GM19238 (cell line): ENCODE results near the gene UBE4B.

Experiments used
- DNase-seq: peaks from one replicate; pipeline ENCODE4 v3.0.0; 2011; ENCODE audit warnings: low spot score; ENCODE audit not compliant: insufficient read length

UBE4B gene

DNA sequence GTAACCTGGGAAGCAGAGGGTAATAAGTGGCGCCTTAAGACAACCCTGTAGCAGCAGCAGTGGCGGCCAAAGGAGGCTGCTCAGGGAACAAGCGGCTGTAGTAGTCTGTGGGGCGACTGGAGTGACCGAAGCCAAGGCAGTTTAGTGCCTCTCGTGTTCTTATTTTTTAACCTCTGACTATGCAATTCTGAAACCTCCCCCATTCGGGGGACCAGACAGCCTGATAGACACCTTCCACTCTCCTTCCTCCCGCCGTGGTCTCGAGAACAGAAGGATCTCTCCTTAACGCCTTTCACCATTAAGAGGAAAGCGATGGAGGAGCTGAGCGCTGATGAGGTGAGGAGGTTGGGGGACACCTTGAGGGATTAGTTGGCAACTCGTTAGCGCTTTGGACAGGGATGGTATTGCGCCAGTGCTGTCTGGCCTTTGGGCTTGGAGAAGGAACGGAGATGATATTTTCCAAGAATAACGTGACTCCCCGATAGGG is 644 bp downstream of the UBE4B start:
- no peak for DNase-seq

DNA sequence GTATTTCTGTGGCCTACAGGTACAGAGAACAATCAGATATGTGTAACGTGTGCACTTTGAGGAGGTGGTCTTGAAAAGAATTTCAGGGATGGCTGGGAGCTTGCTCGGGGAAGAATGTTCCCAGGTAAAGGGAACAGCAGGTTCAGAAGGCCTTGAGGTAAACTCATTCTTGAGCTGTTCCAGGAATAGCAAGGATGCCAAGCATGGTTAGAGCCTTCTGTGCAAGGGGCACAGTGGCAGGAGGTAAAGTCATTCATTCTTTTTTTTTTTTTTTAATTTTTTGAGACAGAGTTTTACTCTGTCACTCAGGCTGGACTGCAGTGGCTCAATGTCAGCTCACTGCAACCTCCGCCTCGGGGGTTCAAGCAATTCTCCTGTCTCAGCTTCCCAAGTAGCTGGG is 10.0 kb downstream of the UBE4B start:
- DNase-seq, result no peak

DNA sequence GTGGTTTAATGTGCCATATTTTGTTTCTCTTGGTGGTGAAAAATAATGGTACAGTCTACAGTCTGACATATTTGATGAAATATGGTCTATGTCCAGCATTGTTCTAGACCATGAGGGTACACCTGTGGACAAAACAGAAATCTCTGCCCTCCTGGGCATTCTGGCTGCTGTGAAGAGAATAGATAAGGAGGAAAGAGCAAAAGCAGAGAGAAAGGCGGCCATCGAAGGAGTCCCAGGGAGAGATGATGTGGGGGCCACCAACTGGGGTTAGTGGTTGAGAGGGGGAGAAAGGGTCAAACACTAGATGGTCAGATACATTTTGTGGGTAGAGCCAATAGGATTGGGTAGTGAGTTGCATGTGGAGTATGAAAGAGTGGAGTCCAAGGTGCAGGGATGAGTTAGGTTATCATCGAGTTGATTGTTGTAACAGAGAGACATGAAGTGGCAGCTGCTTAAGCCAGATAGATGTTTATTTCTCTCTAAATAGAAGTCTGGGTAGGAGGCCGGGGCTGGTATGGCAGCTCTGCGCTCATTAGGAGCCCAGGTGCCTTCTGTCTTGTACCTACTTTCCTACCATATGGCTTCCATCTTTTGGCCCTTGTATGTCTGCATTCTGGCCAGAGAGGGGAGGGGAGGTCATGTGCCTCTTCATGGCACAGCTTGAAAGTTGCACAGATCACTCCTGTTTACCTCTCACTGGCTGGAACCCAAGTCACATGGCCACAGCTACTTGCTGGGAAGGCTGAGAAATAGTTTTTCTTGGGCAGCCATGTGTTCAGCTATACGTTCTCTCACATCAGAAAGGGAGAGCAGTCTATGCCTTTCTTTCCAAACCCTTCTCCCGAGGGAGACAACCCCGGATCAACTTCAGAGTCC is 13.0 kb downstream of the UBE4B start:
- no peak for DNase-seq

- no peak for DNase-seq
Measured at GRCh38 chr1:10046356-10047085, 13.8 kb downstream of the UBE4B start.

DNA sequence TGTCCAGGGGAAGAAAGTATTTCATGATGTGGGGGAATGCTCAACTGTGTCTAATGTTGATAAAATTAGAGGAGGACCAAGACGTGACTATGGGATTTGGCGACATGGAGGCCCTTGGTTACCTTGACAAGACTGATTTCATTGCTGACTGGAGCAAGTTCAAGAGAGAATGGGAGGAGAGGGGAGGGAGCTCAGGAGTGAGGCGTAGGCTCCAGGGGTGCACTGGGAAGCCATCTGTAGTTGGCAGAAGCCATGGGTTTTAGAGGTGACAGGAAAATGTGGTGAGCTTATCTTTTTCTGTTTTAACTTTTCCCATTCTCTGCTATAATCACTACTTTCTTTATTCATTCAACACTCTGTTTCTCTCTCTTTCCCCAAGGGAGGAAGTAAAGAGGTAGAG is 15.8 kb downstream of the UBE4B start:
- no peak for DNase-seq

DNA sequence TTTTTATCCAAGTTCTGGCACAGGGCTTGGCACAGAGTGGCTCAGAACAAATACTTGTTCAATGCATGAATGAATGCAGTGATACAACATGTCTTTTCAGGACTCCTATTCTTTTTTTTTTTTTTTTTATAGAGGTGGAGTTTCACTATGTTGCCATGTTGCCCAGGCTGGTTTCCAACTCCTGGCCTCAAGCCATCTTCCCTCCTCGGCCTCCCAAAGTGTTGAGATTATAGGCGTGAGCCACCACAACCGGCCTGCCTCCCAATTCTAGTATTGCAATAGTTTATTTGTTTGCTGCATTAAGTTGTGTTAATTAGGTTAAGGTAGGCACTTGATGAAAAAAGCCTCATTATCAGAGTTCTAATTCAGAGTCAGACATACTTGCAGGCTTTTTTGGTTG is 17.9 kb downstream of the UBE4B start:
- DNase-seq, result no peak

- DNase-seq, result no peak
Measured at GRCh38 chr1:10051656-10052055, 18.9 kb downstream of the UBE4B start.

- DNase-seq, result no peak
Measured at GRCh38 chr1:10052347-10052746, 19.6 kb downstream of the UBE4B start.

DNA sequence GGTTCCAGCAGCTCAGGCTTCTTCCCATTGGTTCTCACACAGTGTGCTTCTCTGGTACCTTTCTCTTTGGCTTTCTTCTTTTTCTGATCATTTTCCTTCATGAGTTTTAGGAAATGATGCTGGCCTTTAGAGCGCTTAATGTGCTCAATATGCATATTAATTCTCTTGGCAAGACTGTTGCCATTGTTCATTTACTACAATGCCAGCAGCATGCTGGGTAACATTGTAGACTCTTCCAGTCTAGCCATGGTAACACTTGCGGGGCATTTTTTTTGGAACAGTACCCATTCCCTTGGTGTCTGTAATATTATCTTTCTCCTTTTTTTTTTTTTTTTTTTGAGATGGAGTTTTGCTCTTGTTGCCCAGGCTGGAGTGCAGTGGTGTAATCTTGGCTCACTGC is 21.7 kb downstream of the UBE4B start:
- no peak for DNase-seq

GRCh38 chr1:10056599-10056987 is 23.8 kb downstream of the UBE4B start:
- DNase-seq, result no peak

DNA sequence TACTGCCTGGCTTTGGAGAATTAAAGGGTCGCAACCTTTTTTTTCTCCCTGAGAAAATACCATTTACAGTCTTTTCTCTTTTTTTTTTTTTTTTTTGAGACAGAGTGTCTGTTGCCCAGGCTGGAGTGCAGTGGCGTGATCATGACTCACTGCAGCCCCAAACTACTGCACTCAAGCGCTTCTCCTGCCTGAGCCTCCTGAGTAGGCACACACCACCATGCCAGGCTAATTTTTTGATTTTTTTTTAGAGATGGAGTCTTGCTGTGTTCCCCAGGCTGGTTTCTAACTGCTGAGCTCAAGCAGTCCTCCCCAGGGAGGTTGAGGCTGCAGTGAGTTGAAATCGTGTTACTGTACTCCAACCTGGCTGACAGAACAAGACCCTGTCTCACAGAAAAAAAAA is 24.6 kb downstream of the UBE4B start:
- no peak for DNase-seq

- DNase-seq, result no peak
Measured at GRCh38 chr1:10057796-10058195, 25.0 kb downstream of the UBE4B start.

GRCh38 chr1:10059342-10059718 is 26.6 kb downstream of the UBE4B start:
- no peak for DNase-seq

DNA sequence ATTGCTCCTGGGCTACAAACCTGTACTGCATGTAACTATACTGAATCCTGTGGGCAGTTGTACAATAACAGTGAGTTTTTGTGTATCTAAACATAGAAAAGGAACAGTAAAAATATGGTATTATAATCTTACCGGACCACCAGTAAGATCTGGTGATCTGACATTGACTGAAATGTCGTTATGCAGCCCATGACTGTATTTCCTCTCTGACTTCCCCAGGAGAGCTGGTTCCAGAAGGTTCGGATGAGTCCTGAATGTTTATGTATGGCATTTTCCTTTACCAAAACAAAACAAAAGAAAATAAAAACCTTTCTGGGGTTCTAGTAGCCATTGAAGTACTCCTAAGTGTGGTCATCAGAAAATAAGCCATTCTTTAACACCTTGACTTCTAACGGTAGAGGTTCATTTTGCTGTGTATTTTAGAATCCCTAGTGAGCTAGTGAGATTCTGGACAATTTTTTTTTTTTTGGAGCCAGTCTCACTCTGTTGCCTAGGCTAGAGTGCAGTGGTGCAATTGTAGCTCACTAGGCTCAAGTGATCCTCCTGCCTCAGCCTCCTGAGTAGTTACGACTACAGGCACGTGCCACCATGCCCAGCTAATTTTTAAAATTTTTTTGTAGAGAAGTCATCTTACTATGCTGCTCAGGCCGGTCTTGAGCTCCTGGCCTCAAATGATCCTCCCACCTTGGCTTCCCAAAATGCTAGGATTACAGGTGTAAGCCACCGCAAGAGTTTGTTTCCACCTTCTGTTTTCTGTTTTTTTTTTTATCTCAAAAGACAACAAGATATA is 27.7 kb downstream of the UBE4B start:
- DNase-seq, result no peak

- no peak for DNase-seq
Measured at GRCh38 chr1:10061276-10061675, 28.5 kb downstream of the UBE4B start.

GRCh38 chr1:10063878-10064277 is 31.1 kb downstream of the UBE4B start:
- DNase-seq, result no peak

GRCh38 chr1:10064416-10065343 is 31.9 kb downstream of the UBE4B start:
- no peak for DNase-seq

DNA sequence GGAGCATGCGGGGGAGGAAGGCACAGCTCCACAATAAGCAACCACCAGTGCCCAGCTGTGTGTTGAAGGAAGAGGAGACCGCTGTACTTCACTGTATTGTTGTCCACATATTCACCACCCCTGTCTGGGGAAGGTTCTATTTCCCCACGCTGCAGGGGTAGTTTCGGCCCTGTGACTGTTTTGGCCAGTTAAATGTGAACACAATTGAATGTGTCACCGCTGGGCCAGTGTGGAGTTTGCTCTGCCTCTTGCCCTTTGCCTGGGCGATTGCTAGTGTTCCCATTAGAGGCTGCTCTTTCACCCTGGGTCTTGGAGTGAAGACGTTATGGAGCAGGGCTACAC is 32.6 kb downstream of the UBE4B start:
- DNase-seq, result no peak

GRCh38 chr1:10065760-10066159 is 33.0 kb downstream of the UBE4B start:
- no peak for DNase-seq

DNA sequence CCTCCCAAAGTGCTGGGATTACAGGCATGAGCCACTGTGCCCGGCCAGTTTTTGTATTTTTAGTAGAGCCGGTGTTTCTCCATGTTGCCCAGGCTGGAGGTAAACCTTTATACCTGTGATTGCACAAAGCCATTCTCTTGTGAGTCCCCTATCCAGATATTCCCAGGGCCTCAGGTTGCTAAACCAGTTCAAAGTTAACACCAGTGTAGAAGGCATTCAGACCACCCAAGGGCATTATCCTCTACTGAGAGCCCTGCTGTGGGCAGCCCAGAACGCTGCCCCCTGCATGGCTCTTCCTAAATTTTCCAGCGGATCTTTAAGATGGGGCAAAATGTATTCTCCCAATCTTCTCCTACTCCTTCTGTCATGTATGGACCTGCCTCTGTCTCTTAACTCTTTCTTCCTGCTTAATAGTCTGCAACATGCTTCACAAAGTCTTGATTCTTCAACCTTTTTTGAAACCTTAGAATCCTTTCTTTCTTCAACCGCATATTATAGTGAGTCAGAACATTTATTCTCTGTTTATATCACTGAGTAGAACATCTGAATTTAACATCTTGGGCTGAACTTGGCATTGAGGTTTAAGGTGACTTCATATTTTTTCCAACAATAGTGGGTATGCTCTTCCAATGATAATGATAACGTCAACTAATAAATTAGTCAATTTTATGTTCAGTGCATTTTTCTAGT is 36.0 kb downstream of the UBE4B start:
- no peak for DNase-seq
